Stimulated activated CD4-positive, alpha-beta T cell treated with anti-CD3 and anti-CD28 coated beads, Interleukin-1b, Interleukin-23, amount 100 ng/mL, for 24 hours (primary cell): ENCODE data around the gene TTC21A.
"Not testable (repeated sequence)": the region's sequence is repeated elsewhere in the genome, so short reads cannot be mapped to it uniquely, and the experiment has no call there.

Experiments used
- DNase-seq, 4 experiments: peaks; one replicate each; pipeline ENCODE4 v3.0.0-alpha.2; 2020; ENCODE audit warnings: low read depth in 4 of 4, low spot score in 1 of 4

Gene TTC21A

GRCh38 chr3:39149498-39150147, 42.1 kb downstream of the TTC21A start:
- no peak for DNase-seq

- no peak for DNase-seq
Observed at GRCh38 chr3:39150148-39150802, 42.8 kb downstream of the TTC21A start.

- DNase-seq = peak in 3 of 4 experiments; percentile 53 to 72 (median 58)
Observed at GRCh38 chr3:39150803-39151631, 43.5 kb downstream of the TTC21A start.

- no peak for DNase-seq
Observed at GRCh38 chr3:39153977-39154279, 46.4 kb downstream of the TTC21A start.

- DNase-seq = no peak
Observed at GRCh38 chr3:39154280-39155021, 47.0 kb downstream of the TTC21A start.

GRCh38 chr3:39156421-39156820, 48.9 kb downstream of the TTC21A start:
- no peak for DNase-seq

- no peak for DNase-seq
Observed at GRCh38 chr3:39157359-39157758, 49.9 kb downstream of the TTC21A start.

GRCh38 chr3:39158148-39158715, 50.8 kb downstream of the TTC21A start:
- DNase-seq = no peak

- DNase-seq = no peak
Observed at GRCh38 chr3:39164414-39164813, 56.9 kb downstream of the TTC21A start.

- no peak for DNase-seq
Observed at GRCh38 chr3:39165518-39165917, 58.0 kb downstream of the TTC21A start.

- DNase-seq = no peak
Observed at GRCh38 chr3:39166134-39166710, 58.7 kb downstream of the TTC21A start.

GRCh38 chr3:39166932-39167532, 59.6 kb downstream of the TTC21A start:
- no peak for DNase-seq

- DNase-seq = no peak
Observed at GRCh38 chr3:39168156-39168780, 60.8 kb downstream of the TTC21A start.

- no peak for DNase-seq
Observed at GRCh38 chr3:39169712-39170111, 62.2 kb downstream of the TTC21A start.

GRCh38 chr3:39170461-39170860, 63.0 kb downstream of the TTC21A start:
- no peak for DNase-seq

- DNase-seq = not testable (repeated sequence)
Observed at GRCh38 chr3:39170877-39171276, 63.4 kb downstream of the TTC21A start.

GRCh38 chr3:39171860-39172259, 64.4 kb downstream of the TTC21A start:
- DNase-seq = no peak

GRCh38 chr3:39173318-39174125, 66.0 kb downstream of the TTC21A start:
- DNase-seq = no peak
